ENCODE measurements around the gene TAL1.
"Not testable (repeated sequence)": the region's sequence is repeated elsewhere in the genome, so short reads cannot be mapped to it uniquely, and the experiment has no call there.

The TAL1 gene

GRCh38 chr1:47212636-47213229 is 19.3 kb downstream of the TAL1 start:
- DNase-seq (ENCODE audit: low spot score): no peak

GRCh38 chr1:47211796-47212269 is 20.2 kb downstream of the TAL1 start:
- no peak for DNase-seq (ENCODE audit: low spot score)

DNA sequence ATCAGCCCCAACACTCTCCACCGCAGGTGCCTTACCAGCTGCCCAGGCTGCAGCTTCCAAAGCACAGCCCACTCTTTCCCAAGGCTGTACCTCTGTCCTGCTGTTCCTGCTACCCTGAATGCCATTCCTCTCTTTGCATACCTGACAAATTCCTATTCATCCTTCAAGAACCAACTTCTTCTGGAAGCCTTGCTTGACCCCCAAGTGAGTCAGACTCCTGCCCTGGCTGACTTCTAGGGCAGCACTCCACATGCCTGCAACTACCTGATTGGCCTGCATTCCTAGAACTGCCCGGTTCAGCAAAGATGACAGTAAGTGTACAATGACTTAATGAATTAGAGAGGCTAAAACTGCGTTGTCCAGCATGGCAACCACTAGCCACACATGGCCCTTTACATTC is 21.4 kb downstream of the TAL1 start:
- DNase-seq (ENCODE audit: low spot score): no peak

DNA sequence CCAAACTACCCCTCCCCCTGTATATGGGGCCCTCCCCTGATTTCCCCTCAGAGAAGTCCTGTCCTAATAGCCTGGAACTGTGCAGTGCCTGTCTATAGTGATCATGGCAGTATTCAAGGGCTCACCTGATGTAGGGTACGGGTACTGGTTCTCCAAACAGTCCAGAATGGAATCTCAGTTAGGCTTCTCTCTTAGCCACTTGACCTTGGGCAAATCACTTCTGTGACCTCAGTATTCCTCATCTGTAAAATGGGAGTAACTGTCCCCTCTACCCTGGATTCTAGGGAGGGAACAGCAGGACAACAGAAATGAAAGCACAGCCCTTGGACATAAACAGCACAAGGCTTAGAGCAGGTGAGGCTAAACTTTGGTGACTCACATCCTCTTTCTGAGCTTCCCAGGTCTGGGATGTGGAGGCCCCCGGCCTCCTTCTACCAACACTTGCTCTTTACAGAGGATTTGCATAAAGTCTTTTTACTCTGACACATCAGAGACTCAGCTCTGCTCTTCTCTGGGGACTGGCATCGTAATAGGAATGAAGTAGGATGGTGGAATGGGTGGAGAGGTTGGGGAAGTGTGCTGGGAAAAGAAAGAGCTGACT is 22.2 kb downstream of the TAL1 start:
- DNase-seq (ENCODE audit: low spot score): no peak

DNA sequence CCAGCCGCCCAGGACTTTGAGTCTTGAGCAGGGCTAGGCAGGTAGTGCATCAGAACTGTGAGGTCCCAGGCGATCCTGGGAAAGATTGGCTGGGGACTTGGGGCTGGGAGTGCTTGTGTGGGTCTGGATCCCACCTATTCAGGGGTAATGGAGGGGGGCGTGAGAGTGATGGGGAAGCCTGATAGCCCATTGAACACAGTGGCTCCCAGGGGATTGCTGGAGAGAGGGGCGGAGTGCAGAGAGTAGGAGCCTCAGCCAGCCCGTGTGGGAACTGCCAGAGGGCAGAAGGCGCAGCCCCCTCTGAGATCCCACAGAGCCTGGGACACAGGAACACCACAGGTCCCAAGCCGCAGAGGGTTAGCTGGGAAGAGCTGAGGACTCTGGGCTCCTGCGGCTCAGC is 22.9 kb downstream of the TAL1 start:
- no peak for DNase-seq (ENCODE audit: low spot score)

GRCh38 chr1:47208374-47208850 is 23.6 kb downstream of the TAL1 start:
- no peak for DNase-seq (ENCODE audit: low spot score)

DNA sequence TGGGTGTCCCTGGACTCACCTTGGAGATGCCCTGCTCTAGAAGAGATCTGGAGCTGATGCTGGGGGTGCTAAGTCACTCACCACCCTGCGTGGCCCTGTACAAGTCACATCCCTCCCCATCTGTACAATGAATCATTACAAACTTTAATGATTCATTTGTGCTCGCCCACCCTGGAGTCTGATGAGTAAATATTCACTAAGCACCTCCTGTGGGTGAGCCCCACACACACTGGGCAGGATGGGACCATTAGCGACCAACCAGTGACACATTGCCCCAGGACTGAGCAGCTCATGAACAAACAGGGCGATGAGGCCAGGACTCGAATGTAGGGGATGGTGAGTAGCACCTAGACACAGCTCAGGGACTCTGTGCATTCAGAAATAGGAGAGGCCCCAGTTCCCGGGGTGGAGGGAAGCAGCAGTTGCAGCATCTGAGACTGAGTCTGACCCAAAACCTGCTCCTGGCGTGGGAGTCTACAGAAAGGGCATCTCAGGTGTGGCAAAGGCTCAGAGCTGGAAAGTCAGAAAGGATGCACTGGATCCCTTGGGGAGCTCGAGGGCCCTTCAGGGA is 24.1 kb downstream of the TAL1 start:
- no peak for DNase-seq (ENCODE audit: low spot score)

- no peak for DNase-seq (ENCODE audit: low spot score)
These were observed 26.1 kb downstream of the TAL1 start for GRCh38 chr1:47205918-47206317.

DNA sequence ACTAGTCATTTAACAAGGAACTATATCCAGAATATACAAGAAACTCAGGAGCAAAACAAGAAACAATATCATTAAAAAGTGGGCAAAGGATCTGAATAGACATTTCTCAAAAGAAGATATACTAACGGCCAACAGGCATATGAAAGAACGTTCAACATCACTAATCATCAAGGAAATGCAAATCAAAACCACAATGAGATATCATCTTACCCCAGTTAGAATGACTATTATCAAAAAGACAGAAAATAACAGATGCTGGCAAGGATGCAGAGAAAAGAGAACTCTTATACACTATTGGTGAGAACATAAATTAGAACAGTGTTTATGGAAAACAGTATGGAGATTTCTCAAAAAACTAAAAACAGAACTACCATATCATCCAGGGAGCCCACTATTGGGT is 28.5 kb downstream of the TAL1 start:
- not testable (repeated sequence) for DNase-seq (ENCODE audit: low spot score)

DNA sequence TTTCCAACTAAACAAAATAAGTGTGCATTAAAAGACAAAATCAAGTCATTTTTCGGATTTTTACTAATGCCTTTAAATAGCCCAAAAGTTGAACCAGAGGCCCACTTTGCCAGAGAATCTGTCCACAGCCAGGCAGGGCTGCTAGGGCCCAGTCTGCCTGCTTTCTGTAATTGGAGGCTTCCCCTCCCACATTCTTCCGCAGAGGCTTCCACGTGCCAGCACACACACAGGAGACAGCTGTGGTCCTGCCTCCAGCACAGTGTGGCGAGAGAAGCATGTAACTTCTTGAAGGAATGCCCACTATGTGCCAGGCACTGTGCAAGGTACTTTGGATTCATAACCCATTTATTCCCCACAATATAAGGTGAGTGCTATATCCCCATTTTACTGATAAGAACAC is 30.8 kb downstream of the TAL1 start:
- no peak for DNase-seq (ENCODE audit: low spot score)

DNA sequence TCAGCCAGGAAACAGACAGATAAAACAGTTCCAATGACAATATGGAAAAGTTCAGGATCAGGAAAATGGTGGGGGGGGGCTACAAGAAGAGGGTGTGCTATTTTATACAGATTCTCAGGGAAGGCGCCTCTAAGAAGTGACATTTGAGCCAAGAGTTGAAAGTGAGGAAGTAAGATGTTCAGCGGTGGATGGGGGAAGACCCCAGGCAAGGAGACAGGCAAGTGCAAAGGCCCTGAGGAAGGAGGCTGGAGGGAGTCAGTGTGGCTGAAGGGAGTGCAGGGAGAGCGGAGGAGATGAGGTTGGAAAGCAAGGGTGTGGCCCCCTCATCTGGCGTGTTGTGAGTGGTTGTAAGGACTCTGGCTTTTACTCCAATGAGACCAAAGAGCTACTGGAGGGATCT is 33.8 kb downstream of the TAL1 start:
- DNase-seq (ENCODE audit: low spot score): no peak

DNA sequence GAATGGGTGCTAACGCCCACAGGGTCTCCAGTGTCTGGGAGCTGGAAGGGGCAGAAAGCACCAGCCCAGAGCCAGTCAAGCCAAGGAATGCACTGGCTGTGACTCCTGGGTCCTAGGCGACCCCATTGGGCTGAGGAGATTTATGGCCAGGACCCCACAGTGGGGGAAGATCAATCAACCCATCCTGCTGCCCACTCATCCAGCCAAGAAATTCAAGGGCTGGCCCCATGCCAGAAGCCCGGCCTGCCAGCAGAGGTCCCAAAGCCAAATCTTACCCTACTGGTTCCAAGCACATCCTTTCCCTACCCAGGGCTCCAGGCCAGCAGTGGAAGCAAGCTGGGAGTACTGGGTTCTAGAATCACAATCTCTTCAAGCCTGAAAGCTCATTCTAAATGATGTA is 35.4 kb downstream of the TAL1 start:
- no peak for DNase-seq (ENCODE audit: low spot score)

- not testable (repeated sequence) for DNase-seq (ENCODE audit: low spot score)
These were observed 36.0 kb downstream of the TAL1 start for GRCh38 chr1:47195981-47196380.

DNA sequence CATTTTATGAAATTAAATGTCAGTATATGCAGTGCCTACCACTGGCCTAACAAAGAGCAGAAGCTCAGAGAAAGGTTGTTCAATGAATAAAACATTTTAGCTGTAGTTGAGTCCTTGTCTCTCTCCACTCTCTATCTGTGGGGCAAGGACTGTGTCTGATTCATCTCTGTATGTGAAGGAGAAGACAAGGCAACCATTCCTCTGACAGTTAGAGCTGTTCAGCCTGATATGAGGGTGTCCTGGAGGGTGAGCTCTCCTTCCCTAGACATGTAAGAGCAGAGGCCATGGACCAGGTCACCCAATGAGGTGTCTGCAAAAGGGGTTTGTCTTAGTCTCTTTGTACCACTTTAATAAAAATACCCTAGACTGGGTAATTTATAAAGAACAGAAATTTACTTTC is 37.7 kb downstream of the TAL1 start:
- no peak for DNase-seq (ENCODE audit: low spot score)

- DNase-seq (ENCODE audit: low spot score): not testable (repeated sequence)
These were observed 38.5 kb downstream of the TAL1 start for GRCh38 chr1:47193496-47193895.

DNA sequence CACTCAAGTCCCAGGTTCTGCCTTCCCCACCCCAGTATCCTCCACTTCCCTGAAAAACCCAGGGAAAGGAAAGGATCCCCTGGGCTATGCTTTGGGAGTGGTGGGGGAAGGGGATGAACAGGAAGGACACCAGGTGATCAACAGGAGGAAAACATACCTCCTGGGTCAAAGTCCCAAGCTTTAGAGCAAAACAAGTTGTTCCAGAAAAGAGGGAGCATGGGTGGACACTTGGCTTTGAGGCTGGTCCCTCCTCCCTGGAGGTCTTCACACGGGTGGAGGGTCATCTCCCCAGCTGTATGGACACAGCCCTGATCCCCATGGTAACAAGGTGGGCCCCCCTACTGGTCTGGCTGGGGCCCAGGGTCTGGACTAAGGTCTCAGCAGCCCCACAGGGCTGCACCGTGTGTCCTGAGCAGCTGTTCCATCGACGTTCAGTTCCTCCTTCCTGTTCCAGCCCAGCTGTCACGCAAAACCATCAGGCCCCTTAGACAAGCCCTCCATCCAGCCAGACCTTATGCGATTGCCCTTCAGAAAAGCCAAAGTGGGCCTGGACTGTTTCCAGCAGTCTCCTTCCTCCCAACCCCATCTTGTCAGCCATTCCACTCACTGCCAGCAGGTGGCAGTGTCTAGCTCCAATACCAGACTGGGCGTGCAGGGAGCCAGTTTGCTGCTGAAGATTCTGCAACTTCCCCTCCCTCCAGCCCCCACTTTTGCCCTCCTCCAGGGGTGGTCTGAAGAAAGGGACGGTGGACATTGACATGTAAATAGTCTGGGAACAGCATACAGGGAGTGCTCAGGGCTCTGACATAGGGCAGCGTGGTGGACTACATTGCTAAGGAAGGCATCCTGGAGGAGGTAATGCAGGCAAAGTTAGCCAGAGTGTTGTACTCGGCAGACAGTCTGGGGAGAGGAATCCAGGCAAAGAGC is 39.3 kb downstream of the TAL1 start:
- DNase-seq (ENCODE audit: low spot score): peak; percentile 81

DNA sequence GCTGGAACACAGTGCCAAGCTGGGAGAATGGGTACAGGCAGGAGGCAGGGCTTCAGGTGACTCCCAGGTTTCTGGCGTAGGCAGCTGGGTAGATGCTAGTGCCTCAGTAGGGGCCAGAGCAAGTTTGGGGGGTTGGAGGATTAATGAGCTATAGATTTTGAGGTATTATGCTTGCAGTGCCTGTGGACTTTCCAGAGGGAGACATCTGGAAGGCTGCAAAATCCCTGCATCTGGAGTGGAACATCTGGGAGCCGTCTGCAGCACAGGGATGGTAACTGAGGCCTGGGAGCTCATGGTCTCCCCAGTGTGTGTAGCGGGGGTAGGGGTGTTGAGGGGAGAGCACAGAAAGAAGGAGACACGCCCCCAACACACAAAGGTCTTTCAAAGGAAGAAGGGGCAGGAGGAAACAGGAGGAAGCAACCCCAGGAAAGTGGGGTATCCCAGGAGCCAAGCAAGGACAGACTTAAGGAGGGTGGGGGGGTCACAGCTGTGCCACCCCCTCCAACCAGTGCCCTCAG is 40.0 kb downstream of the TAL1 start:
- no peak for DNase-seq (ENCODE audit: low spot score)

DNA sequence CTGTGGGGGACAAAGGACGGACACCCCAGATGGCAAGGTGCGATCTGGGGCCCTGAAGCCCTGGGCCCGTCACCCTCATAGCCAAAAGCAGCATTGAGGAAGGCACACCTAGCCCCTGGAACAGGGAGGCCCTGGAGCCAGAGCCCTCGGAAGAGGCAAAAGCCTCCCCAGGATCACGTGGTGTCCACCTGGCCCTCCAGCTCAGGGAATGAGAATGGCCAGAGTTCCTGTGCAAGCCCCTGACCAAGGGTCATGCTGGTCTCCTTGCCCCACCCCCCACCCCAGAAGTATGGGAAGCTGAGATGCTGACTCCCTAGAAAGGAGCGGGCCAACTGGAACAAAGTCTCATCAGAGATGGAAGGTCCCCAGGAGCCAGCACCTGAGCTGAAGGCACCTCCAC is 41.2 kb downstream of the TAL1 start:
- DNase-seq (ENCODE audit: low spot score): no peak

DNA sequence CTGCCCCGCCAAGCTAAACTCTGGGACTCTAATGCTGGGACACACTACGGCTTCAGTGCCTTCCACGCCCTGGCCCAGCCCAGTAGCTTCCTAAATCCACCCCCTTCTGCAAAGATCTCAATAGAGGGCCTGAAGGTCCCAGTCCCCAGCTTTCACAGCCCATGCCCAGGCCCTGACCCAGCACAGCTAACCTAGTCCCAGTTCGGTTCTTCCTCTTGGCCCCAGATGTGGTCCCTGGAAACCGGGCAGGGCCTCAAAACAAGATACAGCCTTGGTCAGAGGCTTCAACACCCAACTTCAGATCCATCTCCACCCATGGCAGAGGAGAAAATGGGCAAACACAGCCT is 41.5 kb downstream of the TAL1 start:
- DNase-seq (ENCODE audit: low spot score): no peak

DNA sequence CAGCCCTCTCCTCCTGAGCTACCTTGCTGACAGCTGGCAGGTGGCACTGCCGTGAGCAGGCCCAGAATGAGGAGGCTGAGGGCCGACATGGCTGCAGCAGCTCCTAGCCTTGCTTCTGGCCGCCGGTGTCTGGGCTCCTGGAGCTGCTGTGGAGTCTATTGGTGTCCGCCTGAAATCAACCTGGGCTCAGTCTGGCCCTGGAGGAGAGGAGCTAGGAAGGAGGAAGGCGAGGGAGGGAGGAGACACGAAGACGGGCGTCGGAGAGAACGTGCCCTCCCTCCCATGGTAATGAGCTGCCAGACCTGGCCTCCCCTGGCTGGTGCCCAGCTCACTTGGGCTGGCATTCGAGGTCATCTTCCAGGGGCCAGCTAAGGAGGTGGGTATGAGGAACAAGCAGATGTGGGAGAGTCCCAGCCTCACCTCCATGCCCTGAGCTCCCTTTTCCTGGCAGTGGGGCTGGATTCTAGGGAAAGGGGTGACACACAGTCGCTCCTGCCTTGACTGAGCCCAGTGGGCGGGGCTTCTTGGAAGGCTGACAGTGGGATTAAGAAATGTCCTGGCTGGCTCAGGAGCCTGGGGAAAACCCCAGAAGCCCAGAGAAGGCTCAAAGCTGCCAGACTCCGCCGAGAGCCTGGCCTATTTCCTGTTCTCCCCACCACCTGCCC is 42.0 kb downstream of the TAL1 start, which contains the start of gene PDZK1IP1:
Gene PDZK1IP1, minus strand, starts transcription at position 193 of the 665 bp plus-strand sequence. Its CDS starts 104 bp downstream, at position 89.
- DNase-seq (ENCODE audit: low spot score): no peak
